Endodermal cell (in vitro differentiated cells): Measurements from ENCODE around the gene KATNAL1. TPM values are rescaled to one million over a fixed set of nuclear protein-coding genes. Genes with fewer than 3 reads are reported as not detected.

ENCODE experiments used
- DNase-seq: peaks from one replicate; pipeline ENCODE4 v3.0.0-alpha.2; 2017
- H3K27ac ChIP-seq: 2 replicates; pipeline ENCODE4 v1.5.1; 2013; ENCODE audit warnings: mild to moderate bottlenecking, low read depth, low read length, moderate library complexity
- H3K27me3 ChIP-seq: 2 replicates; pipeline ENCODE4 v1.6.1; 2013; ENCODE audit warnings: mild to moderate bottlenecking, low read length, moderate library complexity; ENCODE audit not compliant: insufficient read depth, control insufficient read depth, poor library complexity, severe bottlenecking
- H3K36me3 ChIP-seq: 2 replicates; pipeline ENCODE4 v1.7.0; 2013; ENCODE audit warnings: mild to moderate bottlenecking, low read length, moderate library complexity; ENCODE audit not compliant: control insufficient read depth, insufficient read depth
- H3K4me1 ChIP-seq: one replicate; pipeline ENCODE4 v1.7.0; 2013; ENCODE audit warnings: low read length; ENCODE audit not compliant: control insufficient read depth, insufficient read depth
- H3K4me3 ChIP-seq: 2 replicates; pipeline ENCODE4 v1.5.1; 2013; ENCODE audit warnings: mild to moderate bottlenecking, low read length, moderate library complexity
- H3K9ac ChIP-seq: 2 replicates; pipeline ENCODE4 v1.6.1; 2013; ENCODE audit warnings: mild to moderate bottlenecking, low read length, moderate library complexity; ENCODE audit not compliant: poor library complexity, severe bottlenecking; ENCODE audit errors: extremely low read depth
- H3K9me3 ChIP-seq: 2 replicates; pipeline ENCODE4 v1.6.1; 2013; ENCODE audit warnings: mild to moderate bottlenecking, low read length, moderate library complexity; ENCODE audit not compliant: control insufficient read depth
- H3K27ac Mint-ChIP-seq: 2 replicates; pipeline ENCODE4 v1.8.0; 2020; ENCODE audit warnings: mixed read lengths
- H3K27me3 Mint-ChIP-seq: 2 replicates; pipeline ENCODE4 v1.8.0; 2021; ENCODE audit warnings: mild to moderate bottlenecking, mixed read lengths; ENCODE audit not compliant: insufficient read depth
- H3K36me3 Mint-ChIP-seq: 2 replicates; pipeline ENCODE4 v1.8.0; 2020; ENCODE audit warnings: low read depth, mixed read lengths
- H3K4me1 Mint-ChIP-seq: 2 replicates; pipeline ENCODE4 v1.8.0; 2020; ENCODE audit warnings: mixed read lengths
- H3K4me3 Mint-ChIP-seq: 2 replicates; pipeline ENCODE4 v1.8.0; 2020; ENCODE audit warnings: mild to moderate bottlenecking, moderate library complexity, mixed read lengths
- H3K9me3 Mint-ChIP-seq: 2 replicates; pipeline ENCODE4 v1.8.0; 2020; ENCODE audit warnings: mild to moderate bottlenecking, mixed read lengths
- WGBS, 2 experiments: methylation state at CpG; one replicate each; pipeline versions ENCODE4 v1.1.5 to v1.1.7; 2013; ENCODE audit warnings: missing lambda C conversion rate in 2 of 2, mixed read lengths in 1 of 2; ENCODE audit not compliant: insufficient coverage in 1 of 2, insufficient read length in 1 of 2; 5-methylcytosine and 5-hydroxymethylcytosine counted together
- total RNA-seq, 2 donors: library from RNA; stranded (reverse); fragmentation: NEBNext Ultra II Directional in 1 of 2; extraction: Animal tissue kit (Norgen Biotek cat#: 25700) in 1 of 2; gene quantifications; 2 replicates in 1 of 2; 3 replicates in 1 of 2; pipeline ENCODE4 v1.2.1, GENCODE V29; 2021
- TF ChIP-seq, protein P1 (sequence below): fragments of 200-600 bp; sonication (generic); conservative IDR thresholded peaks from 2 replicates; pipeline ENCODE4 v1.5.0; 2021; ENCODE audit warnings: antibody characterized with exemption, mild to moderate bottlenecking

KATNAL1 gene
- total RNA-seq, 2 donors from 2014 or later: 20.3 to 32.2 TPM

DNA sequence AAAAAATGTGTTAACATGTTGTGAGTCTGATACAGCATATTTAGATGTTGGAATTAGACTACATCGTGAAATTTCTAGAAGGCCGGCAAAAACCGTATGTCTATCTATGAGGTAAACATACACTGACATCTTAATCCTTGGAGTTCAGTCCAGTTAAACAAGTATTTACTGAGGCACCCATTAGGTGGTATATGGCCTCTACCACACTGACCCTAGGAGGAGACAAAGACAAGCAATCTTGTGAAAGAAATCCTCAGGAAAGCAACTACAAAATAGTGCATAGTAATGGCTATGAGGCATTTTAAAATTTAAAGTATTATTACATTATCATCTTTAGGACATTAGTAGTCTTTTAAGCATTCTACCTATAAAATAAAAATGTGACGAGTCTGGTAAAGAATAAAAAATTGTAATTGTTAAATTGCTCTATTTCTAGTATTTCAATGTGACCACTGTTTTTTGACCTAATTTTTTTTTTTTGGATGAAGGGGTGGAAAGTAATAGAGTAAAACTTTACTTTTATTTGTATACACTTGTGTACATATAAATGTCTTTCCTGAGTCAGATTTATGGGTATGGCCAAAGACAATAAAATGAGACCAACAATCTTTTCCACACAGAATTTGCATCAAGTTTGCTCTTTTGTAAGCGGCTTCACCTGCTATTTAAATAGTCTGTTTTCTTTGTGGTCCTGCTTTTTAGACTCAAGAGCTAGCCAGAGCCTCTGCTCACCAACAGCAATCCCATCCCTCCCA, 50.5 kb downstream of the KATNAL1 start:
- no peak for DNase-seq
- H3K36me3 ChIP-seq: peaks cover 13% of the 10 kb centered on the region
- H3K9ac ChIP-seq: no peak overlapping the region
- H3K4me1 ChIP-seq: no peaks in the 10 kb centered on the region
- WGBS, 2 experiments: 86 to 91% methylated on average over 3 to 4 of the region's 5 CpGs
- Mint-ChIP-seq H3K4me3 (no peak overlapping the region), H3K9me3 (peaks cover 17% of the 10 kb centered on the region), H3K27me3 (no peaks in the 10 kb centered on the region), H3K36me3 (peaks cover 20% of the 10 kb centered on the region), H3K4me1 (peaks cover 6% of the 10 kb centered on the region), H3K27ac (peak overlapping the region; percentile 31)
- H3K9me3 ChIP-seq: peaks cover 7% of the 10 kb centered on the region
- H3K27me3 ChIP-seq: no peaks in the 10 kb centered on the region
- no peak overlapping the region for H3K4me3 ChIP-seq
- TF ChIP-seq, protein P1, sequence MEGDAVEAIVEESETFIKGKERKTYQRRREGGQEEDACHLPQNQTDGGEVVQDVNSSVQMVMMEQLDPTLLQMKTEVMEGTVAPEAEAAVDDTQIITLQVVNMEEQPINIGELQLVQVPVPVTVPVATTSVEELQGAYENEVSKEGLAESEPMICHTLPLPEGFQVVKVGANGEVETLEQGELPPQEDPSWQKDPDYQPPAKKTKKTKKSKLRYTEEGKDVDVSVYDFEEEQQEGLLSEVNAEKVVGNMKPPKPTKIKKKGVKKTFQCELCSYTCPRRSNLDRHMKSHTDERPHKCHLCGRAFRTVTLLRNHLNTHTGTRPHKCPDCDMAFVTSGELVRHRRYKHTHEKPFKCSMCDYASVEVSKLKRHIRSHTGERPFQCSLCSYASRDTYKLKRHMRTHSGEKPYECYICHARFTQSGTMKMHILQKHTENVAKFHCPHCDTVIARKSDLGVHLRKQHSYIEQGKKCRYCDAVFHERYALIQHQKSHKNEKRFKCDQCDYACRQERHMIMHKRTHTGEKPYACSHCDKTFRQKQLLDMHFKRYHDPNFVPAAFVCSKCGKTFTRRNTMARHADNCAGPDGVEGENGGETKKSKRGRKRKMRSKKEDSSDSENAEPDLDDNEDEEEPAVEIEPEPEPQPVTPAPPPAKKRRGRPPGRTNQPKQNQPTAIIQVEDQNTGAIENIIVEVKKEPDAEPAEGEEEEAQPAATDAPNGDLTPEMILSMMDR: peak; percentile 46
- H3K27ac ChIP-seq: peak overlapping the region; percentile 97

DNA sequence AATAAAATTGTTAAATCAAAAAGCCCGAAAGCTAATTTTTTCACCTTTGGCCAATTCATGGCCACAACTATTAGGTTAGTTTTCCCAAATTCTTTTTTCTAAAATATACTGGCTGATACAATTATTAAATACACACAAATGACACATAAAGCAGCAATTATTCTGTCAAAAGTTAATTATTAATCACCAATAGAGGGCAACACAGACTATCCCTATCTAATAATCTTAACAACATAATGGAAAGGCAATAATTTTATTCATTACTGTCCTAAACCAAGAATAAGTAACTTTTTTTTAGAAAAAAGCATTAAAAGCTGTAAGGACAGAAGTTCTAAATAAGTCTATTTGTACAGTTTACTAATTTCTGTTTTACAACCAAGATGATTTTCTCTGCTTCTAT, 51.7 kb downstream of the KATNAL1 start:
- no peak for DNase-seq
- whole genome bisulfite sequencing, 2 experiments: 95% methylated on average over 1 of the region's 1 CpG; no CpG with 5 or more reads in 1 of the 2 experiments
- H3K36me3 Mint-ChIP-seq: peaks cover 23% of the 10 kb centered on the region
- Histone ChIP-seq H3K27me3 (no peaks in the 10 kb centered on the region), H3K9ac (no peak overlapping the region), H3K4me1 (no peaks in the 10 kb centered on the region), H3K36me3 (peaks cover 13% of the 10 kb centered on the region), H3K27ac (no peak overlapping the region), H3K4me3 (no peak overlapping the region), H3K9me3 (peaks cover 11% of the 10 kb centered on the region)
- TF ChIP-seq, protein P1: no peak
- H3K27me3 Mint-ChIP-seq: no peaks in the 10 kb centered on the region
- H3K27ac Mint-ChIP-seq: no peak overlapping the region
- H3K9me3 Mint-ChIP-seq: peaks cover 19% of the 10 kb centered on the region
- peaks cover 6% of the 10 kb centered on the region for H3K4me1 Mint-ChIP-seq
- H3K4me3 Mint-ChIP-seq: no peak overlapping the region

DNA sequence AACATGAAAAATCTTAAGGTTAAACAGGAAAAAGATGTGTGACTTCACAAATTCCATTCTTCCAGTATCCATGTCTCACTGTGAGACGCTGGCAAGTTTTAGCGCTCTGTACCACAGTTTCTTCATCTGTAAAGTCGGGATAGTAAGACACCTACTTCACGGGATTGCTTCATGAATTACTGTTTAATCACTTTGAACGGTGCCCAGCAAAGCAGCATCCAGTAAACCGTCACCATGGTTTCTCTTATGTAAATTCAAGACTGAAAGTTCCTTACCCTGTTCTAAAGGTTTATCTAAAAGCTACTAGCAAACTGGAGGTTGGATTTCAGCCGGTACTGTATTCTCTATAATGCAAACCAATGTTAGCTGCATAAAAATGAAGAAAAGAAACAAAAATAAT, 53.5 kb downstream of the KATNAL1 start:
- TF ChIP-seq, protein P1: no peak
- Mint-ChIP-seq H3K36me3 (peaks cover 29% of the 10 kb centered on the region), H3K27ac (peak overlapping the region; percentile 26), H3K4me3 (no peak overlapping the region), H3K27me3 (no peaks in the 10 kb centered on the region), H3K4me1 (peaks cover 6% of the 10 kb centered on the region), H3K9me3 (peaks cover 20% of the 10 kb centered on the region)
- peaks cover 28% of the 10 kb centered on the region for H3K36me3 ChIP-seq
- H3K9ac ChIP-seq: no peak overlapping the region
- DNase-seq: no peak
- H3K4me1 ChIP-seq: no peaks in the 10 kb centered on the region
- H3K4me3 ChIP-seq: no peak overlapping the region
- no peak overlapping the region for H3K27ac ChIP-seq
- no peaks in the 10 kb centered on the region for H3K27me3 ChIP-seq
- peaks cover 21% of the 10 kb centered on the region for H3K9me3 ChIP-seq
- WGBS, 2 experiments: 95% methylated on average over 6 to 7 of the region's 7 CpGs
